ENCODE measurements around the gene KAT5. TPM values are rescaled to one million over a fixed set of nuclear protein-coding genes. Genes with fewer than 3 reads are reported as not detected.

Gene KAT5
- total RNA-seq, 1 donor from 2014 or later = 47.0 TPM

GRCh38 chr11:65710421-65710820 is 1.6 kb upstream of the KAT5 start:
- Histone ChIP-seq H3K4me3 (no peak overlapping the region), H3K27me3 (ENCODE audit: low read depth) (no peaks in the 10 kb centered on the region), H3K27ac (replicated peaks) (no peak overlapping the region), H3K4me1 (peaks cover 34% of the 10 kb centered on the region), H3K36me3 (peaks cover 24% of the 10 kb centered on the region), H3K9me3 (replicated peaks) (no peaks in the 10 kb centered on the region)
- no peak for TF ChIP-seq CTCF (IDR thresholded peaks at IDR 0.05; ENCODE audit: borderline replicate concordance)
- intact Hi-C loops (cut with micrococcal nuclease) = no loop called here
- no peak for DNase-seq

GRCh38 chr11:65712633-65713076 is 603 bp downstream of the KAT5 start:
- Histone ChIP-seq H3K4me3 (peak overlapping the region; percentile 75), H3K9me3 (replicated peaks) (no peaks in the 10 kb centered on the region), H3K27ac (replicated peaks) (peak overlapping the region; percentile 98), H3K36me3 (peaks cover 47% of the 10 kb centered on the region), H3K4me1 (peaks cover 37% of the 10 kb centered on the region), H3K27me3 (ENCODE audit: low read depth) (no peaks in the 10 kb centered on the region)
- DNase-seq = no peak
- no peak for TF ChIP-seq CTCF (IDR thresholded peaks at IDR 0.05; ENCODE audit: borderline replicate concordance)
- intact Hi-C loops (cut with micrococcal nuclease) = no loop called here

GRCh38 chr11:65713212-65713969 is 1.3 kb downstream of the KAT5 start:
- H3K36me3 ChIP-seq = peaks cover 54% of the 10 kb centered on the region
- no peaks in the 10 kb centered on the region for H3K9me3 ChIP-seq (replicated peaks)
- no peak for TF ChIP-seq CTCF (IDR thresholded peaks at IDR 0.05; ENCODE audit: borderline replicate concordance)
- peaks cover 43% of the 10 kb centered on the region for H3K4me1 ChIP-seq
- H3K27me3 ChIP-seq (ENCODE audit: low read depth) = no peaks in the 10 kb centered on the region
- no peak for DNase-seq
- intact Hi-C loops (cut with micrococcal nuclease) = no loop called here
- H3K4me3 ChIP-seq = peak overlapping the region; percentile 75
- peak overlapping the region; percentile 98 for H3K27ac ChIP-seq (replicated peaks)

- Histone ChIP-seq H3K9me3 (replicated peaks) (no peaks in the 10 kb centered on the region), H3K4me1 (peaks cover 54% of the 10 kb centered on the region), H3K36me3 (peaks cover 63% of the 10 kb centered on the region), H3K27ac (replicated peaks) (no peak overlapping the region), H3K27me3 (ENCODE audit: low read depth) (no peaks in the 10 kb centered on the region), H3K4me3 (no peak overlapping the region)
- intact Hi-C loops (cut with micrococcal nuclease) = no loop called here
- DNase-seq = no peak
- TF ChIP-seq CTCF (IDR thresholded peaks at IDR 0.05; ENCODE audit: borderline replicate concordance) = no peak
These were observed 2.4 kb downstream of the KAT5 start for GRCh38 chr11:65714433-65714832.

GRCh38 chr11:65716302-65716701 is 4.2 kb downstream of the KAT5 start:
- peaks cover 55% of the 10 kb centered on the region for H3K4me1 ChIP-seq
- TF ChIP-seq CTCF (IDR thresholded peaks at IDR 0.05; ENCODE audit: borderline replicate concordance) = no peak

More at GRCh38 chr11:65716302-65716701, 4.2 kb downstream of the KAT5 start:
- Histone ChIP-seq H3K27ac (replicated peaks) (no peak overlapping the region), H3K4me3 (no peak overlapping the region), H3K9me3 (replicated peaks) (no peaks in the 10 kb centered on the region), H3K36me3 (peaks cover 63% of the 10 kb centered on the region), H3K27me3 (ENCODE audit: low read depth) (no peaks in the 10 kb centered on the region)
- no peak for DNase-seq
- intact Hi-C loops (cut with micrococcal nuclease) = no loop called here

Measured in left ventricle myocardium inferior (tissue), 1 donor.